Uterus (tissue), 2 donors: ENCODE results near the gene MATN3.

Experiments used
- CTCF ChIP-seq, 4 experiments: fragments of 200-600 bp in 2 of 4; fragments of 450-650 bp in 2 of 4; sonication (generic) in 2 of 4; IDR thresholded peaks; one replicate each; pipeline ENCODE4 v1.5.1; 2016 to 2019; ENCODE audit warnings: antibody characterized with exemption in 4 of 4, mild to moderate bottlenecking in 2 of 4, moderate library complexity in 1 of 4
- POLR2A ChIP-seq, 2 donors: fragments of 450-650 bp; IDR thresholded peaks; one replicate each; pipeline ENCODE4 v1.6.1; 2016; ENCODE audit warnings: antibody characterized with exemption in 2 of 2, mild to moderate bottlenecking in 1 of 2, moderate library complexity in 1 of 2

DNA sequence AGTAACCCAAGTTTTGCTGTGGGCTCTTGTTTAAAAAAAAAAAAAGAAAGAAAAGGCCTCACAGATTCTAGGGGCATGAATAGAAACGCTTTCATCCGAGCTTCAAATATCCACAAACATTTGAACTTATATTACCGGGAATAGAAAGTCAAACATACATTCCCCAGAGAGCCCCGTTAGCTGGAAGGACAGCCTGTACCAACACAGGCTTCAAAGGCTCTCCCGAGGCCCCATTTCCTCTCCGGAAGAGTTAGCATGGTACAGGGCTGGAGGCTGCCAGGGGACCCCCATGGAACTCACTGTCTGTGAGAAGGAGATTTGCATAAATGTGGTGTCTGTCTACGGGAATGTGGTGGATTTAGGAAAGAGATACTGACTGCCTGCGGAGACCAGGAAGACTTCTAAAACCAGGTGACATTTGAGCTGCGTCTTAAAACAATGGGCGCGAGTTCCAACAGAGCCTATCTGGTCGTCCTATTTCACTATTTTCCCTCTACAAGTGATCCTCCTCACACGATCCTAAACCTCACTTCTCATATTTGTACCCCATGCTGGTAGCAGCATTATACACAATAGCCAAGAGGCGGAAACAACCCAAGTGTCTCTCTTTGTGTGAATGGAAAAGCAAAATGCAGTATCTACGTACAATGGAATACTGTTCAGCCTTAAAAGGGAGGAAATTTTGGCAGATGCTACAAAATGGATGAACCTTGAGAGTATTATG is 820 bp upstream of the MATN3 start:
- TF ChIP-seq CTCF (IDR thresholded peaks at IDR 0.05) (no peak), POLR2A (IDR thresholded peaks at IDR 0.05) (no peak)
